Measurements from ENCODE around the gene ZNF33A.
"Not testable (repeated sequence)": the region's sequence is repeated elsewhere in the genome, so short reads cannot be mapped to it uniquely, and the experiment has no call there.

The ZNF33A gene

DNA sequence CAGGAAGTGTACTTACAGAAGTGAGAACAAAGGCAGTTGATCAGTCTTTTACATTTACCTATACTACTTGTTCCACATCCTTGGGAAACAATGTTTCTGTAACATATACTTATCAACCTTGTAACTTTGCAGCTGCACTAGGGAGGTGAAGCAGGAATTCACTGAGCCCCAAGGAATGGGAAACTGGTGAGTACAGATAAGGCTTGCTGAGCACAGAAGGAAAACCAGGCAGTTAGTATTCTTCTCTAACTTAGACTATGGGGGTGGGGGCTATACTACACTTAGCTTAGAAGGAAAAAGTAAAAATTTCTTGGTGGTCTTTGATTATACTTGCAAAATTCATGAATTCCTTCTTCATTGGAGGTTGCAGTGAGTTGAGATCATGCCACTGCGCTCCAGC lies 6.9 kb upstream of the ZNF33A start:
- no peaks in the 10 kb centered on the region for H3K4me1 ChIP-seq (ENCODE audit: insufficient read depth, low read length)
- no peaks in the 10 kb centered on the region for H3K27me3 ChIP-seq (ENCODE audit: control insufficient read depth in 1 of 2, insufficient read depth in 2 of 2, low read length in 2 of 2)
- H3K36me3 ChIP-seq (ENCODE audit: insufficient read depth, low read length), result no peaks in the 10 kb centered on the region
- H3K4me3 ChIP-seq (ENCODE audit: low read depth in 1 of 2, low read length in 2 of 2), result no peak overlapping the region
- H3K27ac ChIP-seq (ENCODE audit: low read depth, low read length), result no peak overlapping the region
- H3K9ac ChIP-seq (ENCODE audit: low read length), result no peak overlapping the region
- H3K9me3 ChIP-seq (ENCODE audit: low read length), result no peaks in the 10 kb centered on the region

DNA sequence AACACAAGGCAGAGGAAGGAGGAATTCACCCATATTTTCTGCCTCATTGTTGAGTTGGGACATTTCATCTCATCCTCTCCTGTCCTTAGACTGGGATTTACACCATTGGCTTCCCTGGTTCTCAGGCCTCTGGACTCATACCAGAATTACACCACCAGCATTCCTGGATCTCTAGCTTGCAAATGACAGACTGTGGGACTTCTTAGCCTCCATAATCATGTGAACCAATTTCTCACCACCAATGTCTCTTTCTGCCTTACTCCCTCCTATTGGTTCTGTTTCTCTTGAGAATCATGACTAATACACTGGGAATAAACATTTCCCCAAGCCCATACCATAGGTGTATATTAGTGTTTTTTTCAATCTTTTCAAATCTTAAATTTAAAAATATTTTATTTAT lies 2.9 kb upstream of the ZNF33A start:
- Histone ChIP-seq H3K9ac (ENCODE audit: low read length) (no peak overlapping the region), H3K4me3 (ENCODE audit: low read depth in 1 of 2, low read length in 2 of 2) (no peak overlapping the region), H3K9me3 (ENCODE audit: low read length) (no peaks in the 10 kb centered on the region), H3K27ac (ENCODE audit: low read depth, low read length) (no peak overlapping the region), H3K36me3 (ENCODE audit: insufficient read depth, low read length) (no peaks in the 10 kb centered on the region), H3K4me1 (ENCODE audit: insufficient read depth, low read length) (peaks cover 9% of the 10 kb centered on the region), H3K27me3 (ENCODE audit: control insufficient read depth in 1 of 2, insufficient read depth in 2 of 2, low read length in 2 of 2) (no peaks in the 10 kb centered on the region)

DNA sequence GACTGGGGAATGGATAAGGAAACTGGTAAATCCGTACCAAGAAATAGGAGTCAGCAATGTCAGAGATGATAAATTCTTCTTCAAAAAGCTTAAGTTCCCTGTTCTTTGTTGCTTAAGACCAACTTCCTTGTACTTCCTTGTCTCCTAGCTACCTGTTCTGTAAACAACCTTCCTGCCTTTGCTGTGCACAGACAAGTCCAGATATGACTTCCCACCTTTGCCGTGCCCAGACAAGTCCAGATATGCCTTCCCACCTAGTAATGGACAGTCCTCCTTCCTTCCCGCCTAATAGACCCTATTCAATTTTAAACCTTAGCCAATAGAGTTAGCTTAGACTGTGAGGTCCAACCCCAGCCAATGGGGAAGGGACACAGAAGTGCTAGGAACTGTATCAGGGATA lies 2.5 kb upstream of the ZNF33A start:
- Histone ChIP-seq H3K27me3 (ENCODE audit: control insufficient read depth in 1 of 2, insufficient read depth in 2 of 2, low read length in 2 of 2) (no peaks in the 10 kb centered on the region), H3K9me3 (ENCODE audit: low read length) (no peaks in the 10 kb centered on the region), H3K27ac (ENCODE audit: low read depth, low read length) (no peak overlapping the region), H3K4me1 (ENCODE audit: insufficient read depth, low read length) (peaks cover 9% of the 10 kb centered on the region), H3K4me3 (ENCODE audit: low read depth in 1 of 2, low read length in 2 of 2) (no peak overlapping the region), H3K9ac (ENCODE audit: low read length) (no peak overlapping the region), H3K36me3 (ENCODE audit: insufficient read depth, low read length) (no peaks in the 10 kb centered on the region)

DNA sequence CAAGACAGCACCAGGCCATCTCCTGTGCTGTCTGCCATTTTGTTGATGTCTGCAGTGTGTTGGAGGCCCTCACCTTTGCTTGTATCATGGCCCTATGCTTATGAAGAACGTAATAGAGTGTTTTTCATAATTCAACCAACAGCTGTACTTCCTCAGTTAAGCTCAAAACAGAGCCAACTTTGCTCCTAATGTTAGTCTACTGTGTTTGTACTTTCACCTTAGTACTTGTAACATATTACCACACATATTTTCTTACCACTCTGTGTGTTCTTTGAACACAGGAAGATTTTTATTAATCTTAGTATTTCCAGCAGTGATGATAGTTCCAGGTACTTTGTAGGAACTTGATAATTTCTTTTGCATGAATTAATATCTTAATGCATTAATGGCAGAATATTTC lies 5.9 kb downstream of the ZNF33A start:
- no peak overlapping the region for H3K27ac ChIP-seq (ENCODE audit: low read depth, low read length)
- no peak overlapping the region for H3K4me3 ChIP-seq (ENCODE audit: low read depth in 1 of 2, low read length in 2 of 2)
- H3K27me3 ChIP-seq (ENCODE audit: control insufficient read depth in 1 of 2, insufficient read depth in 2 of 2, low read length in 2 of 2), result no peaks in the 10 kb centered on the region
- no peak overlapping the region for H3K9ac ChIP-seq (ENCODE audit: low read length)
- peaks cover 8% of the 10 kb centered on the region for H3K4me1 ChIP-seq (ENCODE audit: insufficient read depth, low read length)
- H3K36me3 ChIP-seq (ENCODE audit: insufficient read depth, low read length), result peaks cover 54% of the 10 kb centered on the region
- H3K9me3 ChIP-seq (ENCODE audit: low read length), result no peaks in the 10 kb centered on the region

DNA sequence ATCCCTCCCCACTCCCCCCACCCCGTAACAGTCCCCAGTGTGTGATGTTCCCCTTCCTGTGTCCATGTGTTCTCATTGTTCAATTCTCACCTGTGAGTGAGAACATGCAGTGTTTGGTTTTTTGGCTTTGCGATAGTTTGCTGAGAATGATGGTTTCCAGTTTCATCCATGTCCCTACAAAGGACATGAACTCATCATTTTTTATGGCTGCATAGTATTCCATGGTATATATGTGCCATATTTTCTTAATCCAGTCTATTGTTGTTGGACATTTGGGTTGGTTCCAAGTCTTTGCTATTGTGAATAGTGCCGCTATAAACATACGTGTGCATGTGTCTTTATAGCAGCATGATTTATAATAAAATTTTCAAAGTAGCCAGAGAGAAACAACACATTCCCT lies 8.6 kb downstream of the ZNF33A start:
- not testable (repeated sequence) for H3K27me3 ChIP-seq (ENCODE audit: control insufficient read depth in 1 of 2, insufficient read depth in 2 of 2, low read length in 2 of 2); H3K4me1 ChIP-seq (ENCODE audit: insufficient read depth, low read length); H3K4me3 ChIP-seq (ENCODE audit: low read depth in 1 of 2, low read length in 2 of 2); H3K27ac ChIP-seq (ENCODE audit: low read depth, low read length); H3K9ac ChIP-seq (ENCODE audit: low read length); H3K9me3 ChIP-seq (ENCODE audit: low read length)
- peaks cover 47% of the 10 kb centered on the region for H3K36me3 ChIP-seq (ENCODE audit: insufficient read depth, low read length)

DNA sequence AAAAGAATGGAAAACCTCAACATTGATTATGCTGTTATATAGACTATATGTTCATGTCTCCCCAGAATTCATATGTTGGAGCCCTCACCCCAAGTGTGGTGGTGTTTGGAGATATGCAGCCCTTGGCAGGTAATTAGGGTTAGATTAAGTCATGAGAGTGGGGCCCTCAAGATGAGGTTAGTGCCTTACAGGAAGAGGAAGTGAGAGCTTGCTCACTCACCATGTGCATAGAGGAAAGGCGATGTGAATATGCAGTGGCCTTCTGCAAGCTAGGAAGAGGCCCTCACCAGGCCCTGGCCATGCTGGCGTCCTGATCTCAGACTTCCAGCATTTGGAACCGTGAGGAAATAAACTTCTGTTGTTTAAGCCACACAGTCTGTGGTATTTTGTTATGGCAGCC lies 14.8 kb downstream of the ZNF33A start:
- Histone ChIP-seq H3K4me3 (ENCODE audit: low read depth in 1 of 2, low read length in 2 of 2) (no peak overlapping the region), H3K27ac (ENCODE audit: low read depth, low read length) (no peak overlapping the region), H3K27me3 (ENCODE audit: control insufficient read depth in 1 of 2, insufficient read depth in 2 of 2, low read length in 2 of 2) (no peaks in the 10 kb centered on the region), H3K9me3 (ENCODE audit: low read length) (no peaks in the 10 kb centered on the region), H3K36me3 (ENCODE audit: insufficient read depth, low read length) (peaks cover 33% of the 10 kb centered on the region), H3K9ac (ENCODE audit: low read length) (no peak overlapping the region), H3K4me1 (ENCODE audit: insufficient read depth, low read length) (no peaks in the 10 kb centered on the region)

DNA sequence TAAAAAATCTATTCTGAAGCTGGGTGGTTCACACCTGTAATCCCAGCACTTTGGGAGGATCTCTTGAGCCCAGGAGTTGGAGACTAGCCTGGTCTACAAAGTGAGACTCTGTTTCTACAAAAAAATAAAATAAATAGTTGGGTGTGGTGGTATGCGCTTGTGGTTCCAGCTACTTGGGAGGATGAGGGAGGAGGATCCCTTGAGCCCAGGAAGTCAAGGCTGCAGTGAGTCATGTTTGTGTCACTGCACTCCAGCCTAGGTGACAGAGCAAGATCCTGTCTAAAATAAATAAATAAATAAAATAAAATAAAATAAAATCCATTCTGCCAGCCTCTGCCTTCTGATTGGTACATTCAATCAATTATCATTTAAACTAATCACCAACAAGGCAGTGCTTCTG lies 17.5 kb downstream of the ZNF33A start:
- Histone ChIP-seq H3K36me3 (ENCODE audit: insufficient read depth, low read length) (peaks cover 26% of the 10 kb centered on the region), H3K9me3 (ENCODE audit: low read length) (no peaks in the 10 kb centered on the region), H3K4me1 (ENCODE audit: insufficient read depth, low read length) (no peaks in the 10 kb centered on the region), H3K27me3 (ENCODE audit: control insufficient read depth in 1 of 2, insufficient read depth in 2 of 2, low read length in 2 of 2) (no peaks in the 10 kb centered on the region), H3K27ac (ENCODE audit: low read depth, low read length) (no peak overlapping the region), H3K4me3 (ENCODE audit: low read depth in 1 of 2, low read length in 2 of 2) (no peak overlapping the region), H3K9ac (ENCODE audit: low read length) (no peak overlapping the region)

DNA sequence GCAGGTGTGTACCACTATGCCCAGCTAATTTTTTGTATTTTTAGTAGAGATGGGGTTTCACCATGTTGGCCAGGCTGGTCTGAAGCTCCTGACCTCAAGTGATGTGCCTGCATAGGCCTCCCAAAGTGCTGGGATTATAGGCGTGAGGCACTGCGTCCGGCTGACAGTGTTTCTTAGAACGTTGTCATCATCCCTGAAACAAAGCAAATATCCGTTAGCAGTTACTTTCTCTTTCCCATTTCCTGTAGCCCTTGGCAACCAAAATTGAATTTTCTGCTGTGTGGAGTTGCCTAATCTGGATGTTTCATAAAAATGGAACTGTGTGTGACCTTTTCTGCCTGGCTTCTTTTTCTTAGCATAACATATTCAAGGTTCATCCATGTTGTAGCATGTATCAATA lies 22.4 kb downstream of the ZNF33A start:
- Histone ChIP-seq H3K27me3 (ENCODE audit: control insufficient read depth in 1 of 2, insufficient read depth in 2 of 2, low read length in 2 of 2) (no peaks in the 10 kb centered on the region), H3K9me3 (ENCODE audit: low read length) (no peaks in the 10 kb centered on the region), H3K36me3 (ENCODE audit: insufficient read depth, low read length) (peaks cover 18% of the 10 kb centered on the region), H3K4me1 (ENCODE audit: insufficient read depth, low read length) (no peaks in the 10 kb centered on the region), H3K4me3 (ENCODE audit: low read depth in 1 of 2, low read length in 2 of 2) (no peak overlapping the region), H3K9ac (ENCODE audit: low read length) (no peak overlapping the region), H3K27ac (ENCODE audit: low read depth, low read length) (no peak overlapping the region)

DNA sequence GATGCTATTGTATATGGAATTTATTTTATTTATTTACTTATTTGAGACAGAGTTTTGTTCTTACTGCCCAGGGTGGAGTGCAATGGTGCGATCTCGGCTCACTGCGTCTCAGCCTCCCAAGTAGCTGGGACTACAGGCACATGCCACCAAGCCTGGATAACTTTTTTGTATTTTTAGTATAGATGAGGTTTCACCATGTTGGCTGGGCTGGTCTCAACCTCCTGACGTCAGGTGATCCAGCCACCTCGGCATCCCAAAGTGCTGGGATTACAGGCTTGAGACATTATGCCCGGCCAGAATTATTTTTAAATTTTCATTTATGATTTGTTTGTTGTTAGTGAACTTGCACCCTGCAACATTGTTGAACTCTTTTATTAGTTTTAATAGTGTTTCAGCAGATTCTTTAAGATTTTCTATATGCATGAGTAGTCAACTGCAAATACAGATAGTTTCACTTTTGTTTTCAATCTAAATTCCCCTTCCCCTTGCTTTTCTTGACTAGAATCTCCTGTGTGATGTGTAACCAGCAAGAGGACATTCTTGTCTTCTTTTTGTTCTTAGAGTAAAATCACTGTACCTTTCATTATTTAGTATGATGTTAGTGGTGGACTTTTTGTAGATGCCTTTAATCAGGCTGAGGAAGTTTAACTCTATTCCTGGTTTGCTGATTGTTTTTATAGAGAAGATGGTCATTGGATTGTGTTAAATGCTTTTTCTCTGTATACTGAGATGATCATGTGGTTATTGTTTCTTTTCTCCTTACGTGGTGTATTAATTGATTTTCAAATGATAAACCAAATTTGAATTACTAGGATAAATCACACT lies 27.8 kb downstream of the ZNF33A start:
- no peaks in the 10 kb centered on the region for H3K27me3 ChIP-seq (ENCODE audit: control insufficient read depth in 1 of 2, insufficient read depth in 2 of 2, low read length in 2 of 2)
- no peak overlapping the region for H3K27ac ChIP-seq (ENCODE audit: low read depth, low read length)
- H3K9me3 ChIP-seq (ENCODE audit: low read length), result no peaks in the 10 kb centered on the region
- H3K9ac ChIP-seq (ENCODE audit: low read length), result no peak overlapping the region
- peaks cover 10% of the 10 kb centered on the region for H3K36me3 ChIP-seq (ENCODE audit: insufficient read depth, low read length)
- no peak overlapping the region for H3K4me3 ChIP-seq (ENCODE audit: low read depth in 1 of 2, low read length in 2 of 2)
- H3K4me1 ChIP-seq (ENCODE audit: insufficient read depth, low read length), result no peaks in the 10 kb centered on the region

DNA sequence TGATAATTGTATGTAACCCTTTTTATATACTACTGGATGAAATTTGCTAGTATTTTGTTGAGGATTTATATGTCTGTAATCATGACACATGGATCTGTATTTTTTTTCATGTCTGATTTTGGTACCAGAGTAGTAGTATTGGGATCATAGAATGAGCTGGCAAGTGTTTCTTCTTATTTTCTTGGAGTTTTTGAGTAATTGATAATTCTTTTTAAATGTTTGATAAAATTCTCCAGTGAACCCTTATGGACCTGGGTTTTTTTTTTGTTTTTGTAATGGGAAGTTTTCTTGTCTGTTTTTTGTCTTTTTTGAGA lies 28.4 kb downstream of the ZNF33A start:
- peaks cover 14% of the 10 kb centered on the region for H3K36me3 ChIP-seq (ENCODE audit: insufficient read depth, low read length)
- no peak overlapping the region for H3K9ac ChIP-seq (ENCODE audit: low read length)
- no peaks in the 10 kb centered on the region for H3K9me3 ChIP-seq (ENCODE audit: low read length)
- no peak overlapping the region for H3K27ac ChIP-seq (ENCODE audit: low read depth, low read length)
- no peak overlapping the region for H3K4me3 ChIP-seq (ENCODE audit: low read depth in 1 of 2, low read length in 2 of 2)
- H3K27me3 ChIP-seq (ENCODE audit: control insufficient read depth in 1 of 2, insufficient read depth in 2 of 2, low read length in 2 of 2), result no peaks in the 10 kb centered on the region
- H3K4me1 ChIP-seq (ENCODE audit: insufficient read depth, low read length), result no peaks in the 10 kb centered on the region

DNA sequence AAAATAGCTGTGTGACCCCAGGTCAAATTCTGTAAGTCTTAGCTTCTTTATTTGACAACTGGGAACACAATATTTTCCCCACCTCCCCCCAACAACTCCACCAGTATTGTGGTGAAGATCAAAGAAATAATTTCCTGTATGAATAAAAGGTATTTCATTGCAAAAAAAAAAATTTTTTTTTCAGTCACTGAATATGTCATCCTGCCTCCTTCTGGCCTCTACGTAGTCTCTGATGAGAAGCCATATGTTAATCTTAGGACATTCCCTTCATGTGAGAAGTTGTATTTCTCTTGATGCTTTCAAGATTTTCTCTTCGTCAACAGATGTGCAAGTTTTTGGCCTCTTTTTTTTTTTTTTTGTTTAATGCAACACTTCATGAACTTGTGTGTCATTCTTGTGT lies 33.0 kb downstream of the ZNF33A start:
- H3K27ac ChIP-seq (ENCODE audit: low read depth, low read length), result no peak overlapping the region
- H3K9ac ChIP-seq (ENCODE audit: low read length), result no peak overlapping the region
- H3K36me3 ChIP-seq (ENCODE audit: insufficient read depth, low read length), result peaks cover 12% of the 10 kb centered on the region
- no peak overlapping the region for H3K4me3 ChIP-seq (ENCODE audit: low read depth in 1 of 2, low read length in 2 of 2)
- H3K27me3 ChIP-seq (ENCODE audit: control insufficient read depth in 1 of 2, insufficient read depth in 2 of 2, low read length in 2 of 2), result no peaks in the 10 kb centered on the region
- H3K4me1 ChIP-seq (ENCODE audit: insufficient read depth, low read length), result no peaks in the 10 kb centered on the region
- no peaks in the 10 kb centered on the region for H3K9me3 ChIP-seq (ENCODE audit: low read length)

DNA sequence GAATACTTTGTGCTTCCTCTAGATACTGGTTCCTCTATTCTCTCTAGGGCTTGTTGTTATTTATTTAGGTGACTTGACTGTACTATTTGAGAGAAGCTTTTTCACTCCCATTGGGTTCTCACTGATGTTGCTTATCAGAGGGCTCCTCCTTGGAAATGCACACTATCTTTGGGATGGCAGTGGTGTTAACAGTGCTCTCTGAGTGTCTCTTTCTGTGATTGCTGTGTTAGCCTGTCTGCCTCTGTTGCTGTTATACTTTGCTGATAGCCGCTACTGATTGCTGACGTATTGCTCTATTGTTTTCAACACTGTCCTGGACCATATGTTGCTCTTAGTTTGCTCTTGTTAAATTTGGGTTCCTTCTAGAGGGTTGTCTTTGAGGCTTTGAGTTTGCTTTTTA lies 34.7 kb downstream of the ZNF33A start:
- Histone ChIP-seq H3K36me3 (ENCODE audit: insufficient read depth, low read length) (peaks cover 12% of the 10 kb centered on the region), H3K27me3 (ENCODE audit: control insufficient read depth in 1 of 2, insufficient read depth in 2 of 2, low read length in 2 of 2) (no peaks in the 10 kb centered on the region)

More for the DNA sequence above, 34.7 kb downstream of the ZNF33A start:
- H3K4me1 ChIP-seq (ENCODE audit: insufficient read depth, low read length), result no peaks in the 10 kb centered on the region
- H3K9ac ChIP-seq (ENCODE audit: low read length), result no peak overlapping the region
- no peak overlapping the region for H3K4me3 ChIP-seq (ENCODE audit: low read depth in 1 of 2, low read length in 2 of 2)
- H3K27ac ChIP-seq (ENCODE audit: low read depth, low read length), result no peak overlapping the region
- no peaks in the 10 kb centered on the region for H3K9me3 ChIP-seq (ENCODE audit: low read length)
